NB4 (cell line): Measurements from ENCODE around the gene SGPL1.

Experiments used
- DNase-seq: peaks from one replicate; pipeline ENCODE4 v3.0.0; 2010; ENCODE audit warnings: low read depth
- H3K4me3 ChIP-seq: one replicate; pipeline ENCODE4 v1.5.1; 2011; ENCODE audit warnings: mild to moderate bottlenecking, low read depth, low read length, moderate library complexity
- CTCF ChIP-seq: IDR thresholded peaks from one replicate; pipeline ENCODE4 v1.5.1; 2012; ENCODE audit warnings: low read depth, low read length
- MAX ChIP-seq: IDR thresholded peaks from 2 replicates; pipeline ENCODE4 v1.6.1; 2011; ENCODE audit warnings: low read depth, low read length
- MYC ChIP-seq: IDR thresholded peaks from 2 replicates; pipeline ENCODE4 v1.6.1; 2011; ENCODE audit warnings: low read depth, low read length
- POLR2A ChIP-seq: IDR thresholded peaks from 2 replicates; pipeline ENCODE4 v1.6.1; 2011; ENCODE audit warnings: mild to moderate bottlenecking; ENCODE audit not compliant: insufficient read length; ENCODE audit errors: extremely low read depth

The SGPL1 gene

GRCh38 chr10:70780370-70780760, 35.4 kb upstream of the SGPL1 start:
- TF ChIP-seq MYC (no peak), POLR2A (no peak), CTCF (no peak), MAX (no peak)
- DNase-seq: no peak
- H3K4me3 ChIP-seq: no peak overlapping the region

GRCh38 chr10:70780772-70781171, 35.0 kb upstream of the SGPL1 start:
- no peak overlapping the region for H3K4me3 ChIP-seq
- no peak for DNase-seq
- TF ChIP-seq CTCF (no peak), POLR2A (no peak), MAX (no peak), MYC (no peak)

- TF ChIP-seq POLR2A (no peak), CTCF (no peak), MYC (no peak), MAX (no peak)
- DNase-seq: no peak
- no peak overlapping the region for H3K4me3 ChIP-seq
Measured at GRCh38 chr10:70781461-70782051, 34.2 kb upstream of the SGPL1 start.

GRCh38 chr10:70782086-70782745, 33.5 kb upstream of the SGPL1 start:
- no peak overlapping the region for H3K4me3 ChIP-seq
- no peak for DNase-seq
- TF ChIP-seq POLR2A (no peak), MAX (no peak), MYC (no peak), CTCF (no peak)

GRCh38 chr10:70782746-70783680, 32.7 kb upstream of the SGPL1 start:
- no peak overlapping the region for H3K4me3 ChIP-seq
- no peak for TF ChIP-seq MAX
- no peak for TF ChIP-seq MYC
- TF ChIP-seq CTCF: no peak
- TF ChIP-seq POLR2A: no peak
- no peak for DNase-seq
